Endothelial cell of umbilical vein (primary cell): Measurements from ENCODE around the gene PLA2G6. TPM values are rescaled to one million over a fixed set of nuclear protein-coding genes. Genes with fewer than 3 reads are reported as not detected.

Experiments
- BruUV-seq: library from RNA; stranded (reverse); fragments of 400-500 nt; replicated peaks from 2 replicates; lab custom pipeline; 2021; lab: Mats Ljungman, UMichigan
- CTCF ChIA-PET: fragments of 300-600, 350-600 bp; sonication (Branson Sonifier 250); formaldehyde crosslinking; loops from one replicate; lab custom pipeline; 2021; ENCODE audit warnings: antibody characterized with exemption, inconsistent platforms; lab: Charles Lee
- POLR2A ChIA-PET: fragments of 300-600, 350-600 bp; sonication (Branson Sonifier 250); formaldehyde crosslinking; loops from one replicate; lab custom pipeline; 2021; ENCODE audit warnings: antibody characterized with exemption, inconsistent platforms; lab: Charles Lee
- DNase-seq: peaks from one replicate; pipeline ENCODE4 v3.0.0-alpha.2; 2011; ENCODE audit warnings: low read depth, low spot score
- FAIRE-seq: peaks from 2 replicates; lab custom pipeline; 2011; peaks lifted over from hg19 to GRCh38; lab: Jason Lieb, UNC
- H2AFZ ChIP-seq: 2 replicates; pipeline ENCODE4 v1.6.0; 2012; ENCODE audit warnings: low read depth, low read length, control low read depth, inconsistent platforms
- H3K27ac ChIP-seq: 2 replicates; pipeline ENCODE4 v1.5.1; 2011; ENCODE audit warnings: low read depth, mild to moderate bottlenecking, control low read depth, low read length, moderate library complexity; ENCODE audit not compliant: insufficient read depth
- H3K27me3 ChIP-seq, 2 experiments: 2 replicates each; pipeline versions ENCODE4 v1.6.0 to v1.6.1; 2011; ENCODE audit warnings: low read length in 2 of 2, mixed read lengths in 1 of 2; ENCODE audit not compliant: control insufficient read depth in 2 of 2, insufficient read depth in 2 of 2
- H3K36me3 ChIP-seq, 2 experiments: 2 replicates in 1 of 2; 3 replicates in 1 of 2; pipeline ENCODE4 v1.5.1; 2011; ENCODE audit warnings: low read length in 2 of 2, mild to moderate bottlenecking in 1 of 2, moderate library complexity in 1 of 2; ENCODE audit not compliant: control insufficient read depth in 2 of 2, insufficient read depth in 2 of 2; ENCODE audit errors: extremely low read depth in 1 of 2
- H3K4me1 ChIP-seq: 3 replicates; pipeline ENCODE4 v1.5.1; 2011; ENCODE audit warnings: mild to moderate bottlenecking, low read length; ENCODE audit not compliant: control insufficient read depth, insufficient read depth; ENCODE audit errors: extremely low read depth
- H3K4me2 ChIP-seq: 2 replicates; pipeline ENCODE4 v1.6.1; 2011; ENCODE audit warnings: low read length, control low read depth, mixed read lengths; ENCODE audit not compliant: insufficient read depth
- H3K4me3 ChIP-seq, 3 experiments: fragments of 200-600 bp in 1 of 3; sonication (generic), shearing (Covaris generic) in 1 of 3; replicated peaks in 1 of 3; 2 replicates each; pipeline ENCODE4 v1.5.1; 2011 to 2016; ENCODE audit warnings: control low read depth in 3 of 3, low read length in 3 of 3, mild to moderate bottlenecking in 2 of 3, inconsistent platforms in 1 of 3, low read depth in 1 of 3, moderate library complexity in 1 of 3; ENCODE audit not compliant: insufficient read depth in 1 of 3
- H3K79me2 ChIP-seq: 2 replicates; pipeline ENCODE4 v1.6.0; 2012; ENCODE audit warnings: low read length, inconsistent platforms; ENCODE audit not compliant: control insufficient read depth, insufficient read depth
- H3K9ac ChIP-seq: replicated peaks from 2 replicates; pipeline ENCODE3; 2011; ENCODE audit warnings: low read length, control low read depth; ENCODE audit not compliant: insufficient read depth; ENCODE audit errors: extremely low read depth
- H3K9me1 ChIP-seq: replicated peaks from 3 replicates; pipeline ENCODE4 v1.6.0; 2011; ENCODE audit warnings: mild to moderate bottlenecking, low read length; ENCODE audit not compliant: control insufficient read depth, insufficient read depth; ENCODE audit errors: extremely low read depth
- H3K9me3 ChIP-seq: replicated peaks from 2 replicates; pipeline ENCODE4 v1.5.1; 2012; ENCODE audit warnings: low read length, inconsistent platforms; ENCODE audit not compliant: control insufficient read depth, insufficient read depth
- H4K20me1 ChIP-seq: replicated peaks from 2 replicates; pipeline ENCODE3; 2011; ENCODE audit warnings: mild to moderate bottlenecking, low read length; ENCODE audit not compliant: control insufficient read depth, insufficient read depth; ENCODE audit errors: extremely low read depth
- CTCF ChIP-seq, 2 donors: IDR thresholded peaks; 1 replicate in 1 of 2; 2 replicates in 1 of 2; pipeline ENCODE4 v1.5.1; 2011; ENCODE audit warnings: low read length in 2 of 2, mild to moderate bottlenecking in 2 of 2, moderate library complexity in 2 of 2, control low read depth in 1 of 2, inconsistent platforms in 1 of 2, low read depth in 1 of 2; ENCODE audit not compliant: insufficient read depth in 1 of 2; ENCODE audit errors: extremely low read depth in 1 of 2
- EZH2 ChIP-seq: IDR thresholded peaks from 2 replicates; pipeline ENCODE4 v1.6.1; 2012; ENCODE audit warnings: borderline replicate concordance, low read depth, mild to moderate bottlenecking, moderate library complexity, low read length, inconsistent platforms; ENCODE audit not compliant: severe bottlenecking
- FOS ChIP-seq: IDR thresholded peaks from 2 replicates; pipeline ENCODE4 v1.6.1; 2011; ENCODE audit warnings: mild to moderate bottlenecking, low read length, moderate library complexity, borderline replicate concordance; ENCODE audit not compliant: insufficient read depth
- GATA2 ChIP-seq: IDR thresholded peaks from 2 replicates; pipeline ENCODE4 v1.7.0; 2011; ENCODE audit warnings: low read depth, mild to moderate bottlenecking, moderate library complexity, mixed read lengths, low read length; ENCODE audit not compliant: insufficient read length, insufficient read depth
- JUN ChIP-seq: IDR thresholded peaks from 2 replicates; pipeline ENCODE4 v1.6.1; 2011; ENCODE audit warnings: borderline replicate concordance, low read depth; ENCODE audit not compliant: insufficient read length, insufficient read depth
- MAX ChIP-seq: IDR thresholded peaks from 2 replicates; pipeline ENCODE4 v1.6.1; 2011; ENCODE audit not compliant: insufficient read depth, insufficient read length
- MYC ChIP-seq: IDR thresholded peaks from one replicate; pipeline ENCODE4 v1.6.1; 2011; ENCODE audit warnings: mild to moderate bottlenecking, low read depth, low read length
- POLR2A ChIP-seq: IDR thresholded peaks from 2 replicates; pipeline ENCODE4 v1.6.1; 2012; ENCODE audit warnings: low read depth, mild to moderate bottlenecking, control low read depth, low read length
- POLR2AphosphoS5 ChIP-seq: IDR thresholded peaks from 2 replicates; pipeline ENCODE4 v1.6.1; 2012; ENCODE audit warnings: low read depth, mild to moderate bottlenecking, control low read depth, low read length, moderate library complexity; ENCODE audit not compliant: insufficient read depth
- dilution Hi-C: fragments of 300-500 bp; cut with MboI; formaldehyde crosslinking; loops from one replicate; pipeline ENCODE4 v1.15.0; 2019; ENCODE audit warnings: low sequenced_read_pairs; ENCODE audit not compliant: extremely low pct_ligation_motif_present
- intact Hi-C: fragments of 100-400 bp; cut with micrococcal nuclease; formaldehyde crosslinking; loops from one replicate; pipeline ENCODE4 v1.10.0; 2022
- polyA plus RNA-seq, 4 experiments: library from polyadenylated mRNA; depleted of rRNA in 3 of 4; stranded (reverse) in 3 of 4; unstranded in 1 of 4; fragments of >200 nt; gene quantifications; 2 replicates each; pipeline versions ENCODE4 v1.2.1 to v1.2.3, GENCODE V29; 2011 to 2012; ENCODE audit warnings: missing spikeins in 1 of 4
- total RNA-seq: library from RNA; stranded (reverse); gene quantifications from 2 replicates; pipeline ENCODE4 v1.2.3, GENCODE V29; 2021

The PLA2G6 gene
- total and polyA plus RNA-seq, 2 donors (not counting 3 experiments of a cell fraction or from before 2014, with no cell fraction given) = 6.6 to 10.3 TPM

GRCh38 chr22:38106814-38107578 lies 74.6 kb downstream of the PLA2G6 start:
- Histone ChIP-seq H3K4me1 (no peaks in the 10 kb centered on the region), H3K4me3 (no peak overlapping the region), H3K4me2 (no peak overlapping the region), H3K9me3 (no peaks in the 10 kb centered on the region), H3K27me3 (no peaks in the 10 kb centered on the region), H3K27ac (no peak overlapping the region), H3K9me1 (no peaks in the 10 kb centered on the region), H3K36me3 (no peaks in the 10 kb centered on the region), H3K79me2 (no peaks in the 10 kb centered on the region), H4K20me1 (no peaks in the 10 kb centered on the region), H2AFZ (no peak overlapping the region), H3K9ac (no peak overlapping the region)
- BruUV-seq = no TSS peak
- no peak for DNase-seq
- dilution Hi-C loops (no loop called here), intact Hi-C loops (no loop called here)
- TF ChIP-seq POLR2A = no peak
- no peak for TF ChIP-seq GATA2
- no peak for TF ChIP-seq MAX
- TF ChIP-seq EZH2 = no peak
- TF ChIP-seq MYC = no peak
- no peak for TF ChIP-seq FOS
- TF ChIP-seq POLR2AphosphoS5 = no peak
- TF ChIP-seq JUN = no peak
- no peak for TF ChIP-seq CTCF (IDR thresholded peaks at IDR 0.05; ENCODE audit: extremely low read depth in 1 of 2, insufficient read depth in 1 of 2, low read depth in 1 of 2, low read length in 2 of 2)
- CTCF ChIA-PET = interaction anchor here (0.8 to 2.8 kb wide), 5 partner anchors 9 to 124 kb away, joined by 3 to 8 read pairs (median 5); no protein-coding TSS in a partner anchor
- FAIRE-seq = no peak
- POLR2A ChIA-PET = no interaction called here
